Brain microvascular endothelial cell (primary cell): Measurements from ENCODE around the gene NPAS2.

Experiments
- DNase-seq: peaks from one replicate; pipeline ENCODE4 v3.0.0-alpha.2; 2020
- H3K27ac ChIP-seq: fragments of 250-450 bp; sonication (Bioruptor Pico); 2 replicates; pipeline ENCODE4 v1.5.1; 2020; ENCODE audit warnings: mild to moderate bottlenecking, moderate library complexity
- H3K27me3 ChIP-seq: fragments of 250-450 bp; sonication (Bioruptor Pico); replicated peaks from 2 replicates; pipeline ENCODE4 v1.5.1; 2020; ENCODE audit warnings: mild to moderate bottlenecking
- H3K36me3 ChIP-seq: fragments of 250-450 bp; sonication (Bioruptor Pico); replicated peaks from 2 replicates; pipeline ENCODE4 v1.5.1; 2020; ENCODE audit warnings: mild to moderate bottlenecking
- H3K4me3 ChIP-seq: 2 replicates; pipeline ENCODE4 v1.5.1; 2011; ENCODE audit warnings: low read depth, mild to moderate bottlenecking, control low read depth, low read length, moderate library complexity
- CTCF ChIP-seq: IDR thresholded peaks from 2 replicates; pipeline ENCODE4 v1.5.1; 2011; ENCODE audit warnings: low read depth, mild to moderate bottlenecking, moderate library complexity, low read length, control low read depth, inconsistent platforms; ENCODE audit errors: missing control alignments
- in situ Hi-C: cut with HindIII; loops from 2 replicates; pipeline ENCODE4 v1.10.0; 2017; ENCODE audit warnings: low sequenced_read_pairs, low pct_ligation_motif_present

The NPAS2 gene

DNA sequence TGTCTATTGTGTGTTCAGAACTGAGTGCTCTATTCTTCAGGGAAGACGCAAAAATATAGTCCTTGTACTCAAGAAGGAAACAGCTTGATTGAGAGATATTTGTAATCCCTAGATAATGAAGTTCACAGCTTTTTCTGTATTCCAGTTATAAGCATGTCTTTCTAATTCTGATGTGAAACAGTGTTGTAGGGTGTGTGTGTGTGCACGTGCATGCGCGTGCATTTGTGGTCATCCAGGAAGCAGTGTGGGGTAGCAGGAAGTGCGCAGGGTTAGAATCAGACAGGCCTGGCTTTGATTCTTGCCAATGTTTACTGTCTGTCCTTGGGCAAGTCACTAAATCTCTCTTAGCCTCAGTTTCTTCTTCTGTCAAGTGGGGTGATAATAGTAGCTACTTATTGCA lies 87.9 kb downstream of the NPAS2 start:
- Histone ChIP-seq H3K4me3 (no peak overlapping the region), H3K27ac (no peak overlapping the region), H3K27me3 (no peaks in the 10 kb centered on the region), H3K36me3 (peaks cover 13% of the 10 kb centered on the region)
- no peak for DNase-seq
- in situ Hi-C loops: no loop called here
- no peak for TF ChIP-seq CTCF

DNA sequence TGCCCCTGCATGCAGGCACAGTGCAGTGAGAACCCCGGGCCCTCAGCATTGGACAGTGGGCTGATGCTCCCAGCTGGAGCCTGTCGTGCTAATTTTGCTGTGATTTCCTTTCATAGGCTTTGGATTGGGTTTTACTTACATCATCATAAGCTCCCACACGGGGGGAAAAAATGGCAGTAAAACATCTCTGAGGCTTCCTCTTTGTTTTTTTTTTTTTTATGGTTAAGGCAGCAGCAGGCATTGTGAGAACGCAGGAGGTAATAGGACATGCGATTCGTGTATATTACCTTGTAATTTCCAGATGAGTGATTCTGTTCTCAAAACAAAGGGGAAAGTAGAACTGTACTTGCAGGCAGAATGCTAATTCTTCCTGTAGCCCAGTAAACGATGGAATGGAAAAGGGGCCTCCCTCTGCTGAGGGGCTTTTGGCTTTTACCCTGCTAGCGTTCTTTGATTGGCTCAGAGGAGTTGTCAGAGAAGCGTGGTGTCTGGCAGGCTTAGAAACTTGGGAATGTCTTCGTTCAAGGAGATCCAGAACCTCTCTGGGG lies 89.7 kb downstream of the NPAS2 start:
- in situ Hi-C loops: no loop called here
- H3K27me3 ChIP-seq: no peaks in the 10 kb centered on the region
- no peak overlapping the region for H3K27ac ChIP-seq
- no peak overlapping the region for H3K4me3 ChIP-seq
- TF ChIP-seq CTCF: no peak
- no peak for DNase-seq
- peaks cover 27% of the 10 kb centered on the region for H3K36me3 ChIP-seq

GRCh38 chr2:100910111-100910510 lies 90.2 kb downstream of the NPAS2 start:
- no peak overlapping the region for H3K4me3 ChIP-seq
- peaks cover 28% of the 10 kb centered on the region for H3K36me3 ChIP-seq
- no peak overlapping the region for H3K27ac ChIP-seq
- no peak for TF ChIP-seq CTCF
- in situ Hi-C loops: no loop called here
- no peaks in the 10 kb centered on the region for H3K27me3 ChIP-seq
- no peak for DNase-seq

- Histone ChIP-seq H3K27ac (no peak overlapping the region), H3K27me3 (no peaks in the 10 kb centered on the region), H3K4me3 (no peak overlapping the region), H3K36me3 (peaks cover 5% of the 10 kb centered on the region)
- no peak for DNase-seq
- peak; percentile 75 for TF ChIP-seq CTCF
- in situ Hi-C loops: no loop called here
Observed at GRCh38 chr2:100919316-100919715, 99.4 kb downstream of the NPAS2 start.

DNA sequence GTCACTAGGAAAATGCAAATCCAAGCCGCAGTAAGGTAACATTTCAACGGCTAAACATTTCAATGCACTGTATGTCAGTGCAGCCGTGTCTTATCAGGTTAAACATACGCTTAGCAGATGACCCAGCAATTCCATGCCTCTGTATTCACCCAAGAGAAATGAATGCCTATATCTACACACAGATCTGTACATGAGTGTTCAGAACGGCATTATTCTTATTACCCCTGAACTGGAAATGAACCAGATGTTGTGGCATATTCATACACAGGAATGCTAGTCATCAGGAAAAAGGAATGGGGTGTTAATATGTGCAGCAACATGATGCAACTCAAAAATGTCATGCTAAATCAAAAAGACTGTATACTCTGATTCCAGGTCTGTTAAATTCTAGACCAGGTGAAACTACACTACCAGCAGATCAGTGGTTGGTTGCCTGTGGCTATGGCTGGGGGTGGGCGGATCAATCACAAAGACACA lies 101.8 kb downstream of the NPAS2 start:
- DNase-seq: no peak
- Histone ChIP-seq H3K36me3 (peaks cover 11% of the 10 kb centered on the region), H3K27me3 (no peaks in the 10 kb centered on the region), H3K27ac (no peak overlapping the region), H3K4me3 (no peak overlapping the region)
- TF ChIP-seq CTCF: no peak
- in situ Hi-C loops: no loop called here

DNA sequence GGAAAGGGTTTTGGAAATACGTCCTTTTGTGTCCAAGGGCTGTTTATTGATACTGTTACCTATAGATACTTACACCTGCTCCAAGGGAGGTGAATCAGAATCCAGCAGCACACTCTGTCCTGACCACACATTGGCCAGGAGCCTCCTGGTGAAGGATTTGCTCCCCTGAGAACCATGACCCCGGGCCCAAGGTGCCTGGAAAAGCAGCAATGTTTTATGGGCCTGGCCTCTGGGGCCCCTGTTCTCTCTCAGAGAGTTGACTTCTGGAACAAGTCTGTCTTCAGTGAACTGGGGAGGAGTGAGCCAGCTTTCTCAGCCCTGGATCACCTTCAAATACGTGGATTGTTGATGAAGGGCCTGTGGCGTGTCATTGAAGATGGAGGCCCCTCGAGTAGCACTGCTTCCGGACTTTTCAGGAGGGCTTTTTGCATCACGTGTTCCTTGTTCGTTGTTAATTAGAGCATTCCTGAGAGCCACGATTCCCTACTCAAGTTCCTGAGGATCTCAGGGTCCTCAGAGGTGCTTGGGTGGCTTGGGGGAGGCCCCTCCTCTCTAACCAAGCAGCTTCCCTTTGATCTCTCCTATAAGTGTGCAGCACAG lies 103.6 kb downstream of the NPAS2 start:
- no peaks in the 10 kb centered on the region for H3K27me3 ChIP-seq
- in situ Hi-C loops: no loop called here
- DNase-seq: no peak
- H3K27ac ChIP-seq: no peak overlapping the region
- H3K36me3 ChIP-seq: peaks cover 15% of the 10 kb centered on the region
- no peak overlapping the region for H3K4me3 ChIP-seq
- no peak for TF ChIP-seq CTCF
